Activated CD4-positive, CD25-positive, alpha-beta regulatory T cell treated with anti-CD3 and anti-CD28 coated beads, Interleukin-2, amount 50 U/mL, for 16 hours (primary cell): ENCODE results near the gene DSE.

ENCODE experiments used
- DNase-seq: peaks from one replicate; pipeline ENCODE4 v3.0.0-alpha.2; 2020; ENCODE audit warnings: low read depth, low spot score

DSE gene

DNA sequence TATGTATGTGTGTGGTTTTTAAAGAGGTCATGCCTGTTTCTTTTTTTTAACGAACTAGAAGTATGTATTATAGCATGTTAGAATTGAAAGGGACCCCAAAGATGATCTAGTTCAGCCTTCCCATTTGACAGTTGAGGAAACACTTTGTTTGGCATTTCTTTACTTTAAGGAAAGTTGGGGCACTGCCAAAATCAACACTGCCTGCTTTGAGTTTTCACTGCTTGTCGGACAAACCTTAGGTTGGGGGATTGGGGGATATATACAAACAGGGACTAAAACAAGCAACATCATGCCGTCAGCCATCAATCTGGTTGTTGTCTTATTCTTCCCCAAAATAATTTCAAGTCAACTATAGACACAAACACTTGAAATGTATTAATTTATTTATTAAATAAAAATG lies 76.3 kb downstream of the DSE start:
- DNase-seq: no peak

DNA sequence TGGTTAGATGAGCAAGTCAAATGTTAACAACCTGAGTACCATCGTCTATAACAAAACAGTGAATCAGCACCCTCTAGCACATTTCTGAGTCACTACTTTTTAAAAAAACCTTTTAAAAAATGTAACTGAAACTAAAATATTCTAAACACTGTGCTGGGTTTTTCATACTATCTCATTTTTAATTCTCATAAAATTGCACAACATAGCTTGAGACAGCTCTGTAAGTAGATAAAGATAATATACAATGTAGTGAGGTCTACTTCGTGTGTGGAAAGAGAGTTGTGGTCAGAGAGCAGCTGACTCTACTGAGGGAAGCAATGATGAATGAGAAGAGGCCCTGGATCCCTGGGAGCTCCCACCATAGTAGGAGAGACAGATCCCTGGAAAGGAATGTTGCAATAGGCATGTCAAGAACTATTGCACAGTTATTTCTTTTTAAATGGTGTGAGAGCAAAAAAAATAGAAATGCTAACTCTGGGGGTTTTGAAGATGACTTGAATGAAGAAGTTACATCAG lies 76.8 kb downstream of the DSE start:
- DNase-seq: no peak

DNA sequence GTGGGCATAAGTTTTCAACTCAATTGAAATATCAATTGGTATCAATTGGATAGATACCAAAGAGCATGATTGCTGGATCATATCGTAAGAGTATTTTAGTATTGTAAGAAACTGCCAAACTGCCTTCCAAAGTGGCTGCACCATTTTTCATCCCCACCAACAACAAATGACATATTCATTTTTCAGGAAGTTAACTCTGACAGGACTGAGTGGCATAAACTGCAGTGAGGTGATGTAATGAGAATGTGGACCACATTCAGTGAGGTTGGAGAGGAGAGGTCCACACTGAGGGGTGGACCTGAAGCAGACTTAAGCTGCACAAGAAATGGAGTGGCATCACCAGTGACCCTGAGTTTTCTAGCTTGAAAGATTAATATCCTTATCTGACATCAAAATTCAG lies 78.8 kb downstream of the DSE start:
- no peak for DNase-seq

DNA sequence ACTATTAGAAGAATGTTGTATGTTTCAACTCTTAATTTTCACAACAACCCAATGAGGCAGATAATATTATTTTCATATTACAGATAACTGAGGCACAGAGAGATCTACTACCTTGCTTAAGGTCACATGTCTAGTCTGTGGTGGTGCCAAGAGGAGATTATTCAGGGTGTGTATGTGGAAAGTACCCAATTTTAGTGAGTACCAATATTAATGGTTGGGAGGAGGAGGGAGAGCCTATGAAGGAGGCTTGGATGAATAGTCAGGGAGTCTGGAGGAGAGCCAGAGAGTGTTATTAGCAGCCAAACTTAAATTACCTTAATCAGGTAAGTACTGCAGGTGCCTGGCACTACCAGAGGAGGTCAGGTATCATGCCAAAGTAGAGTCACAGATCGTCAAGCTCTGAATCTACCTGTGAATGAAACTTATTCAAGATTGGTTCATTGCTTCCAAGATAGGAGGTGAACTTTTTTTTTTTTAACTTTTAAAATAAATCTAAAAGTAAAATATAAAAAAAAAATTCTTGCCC lies 79.5 kb downstream of the DSE start:
- no peak for DNase-seq

DNA sequence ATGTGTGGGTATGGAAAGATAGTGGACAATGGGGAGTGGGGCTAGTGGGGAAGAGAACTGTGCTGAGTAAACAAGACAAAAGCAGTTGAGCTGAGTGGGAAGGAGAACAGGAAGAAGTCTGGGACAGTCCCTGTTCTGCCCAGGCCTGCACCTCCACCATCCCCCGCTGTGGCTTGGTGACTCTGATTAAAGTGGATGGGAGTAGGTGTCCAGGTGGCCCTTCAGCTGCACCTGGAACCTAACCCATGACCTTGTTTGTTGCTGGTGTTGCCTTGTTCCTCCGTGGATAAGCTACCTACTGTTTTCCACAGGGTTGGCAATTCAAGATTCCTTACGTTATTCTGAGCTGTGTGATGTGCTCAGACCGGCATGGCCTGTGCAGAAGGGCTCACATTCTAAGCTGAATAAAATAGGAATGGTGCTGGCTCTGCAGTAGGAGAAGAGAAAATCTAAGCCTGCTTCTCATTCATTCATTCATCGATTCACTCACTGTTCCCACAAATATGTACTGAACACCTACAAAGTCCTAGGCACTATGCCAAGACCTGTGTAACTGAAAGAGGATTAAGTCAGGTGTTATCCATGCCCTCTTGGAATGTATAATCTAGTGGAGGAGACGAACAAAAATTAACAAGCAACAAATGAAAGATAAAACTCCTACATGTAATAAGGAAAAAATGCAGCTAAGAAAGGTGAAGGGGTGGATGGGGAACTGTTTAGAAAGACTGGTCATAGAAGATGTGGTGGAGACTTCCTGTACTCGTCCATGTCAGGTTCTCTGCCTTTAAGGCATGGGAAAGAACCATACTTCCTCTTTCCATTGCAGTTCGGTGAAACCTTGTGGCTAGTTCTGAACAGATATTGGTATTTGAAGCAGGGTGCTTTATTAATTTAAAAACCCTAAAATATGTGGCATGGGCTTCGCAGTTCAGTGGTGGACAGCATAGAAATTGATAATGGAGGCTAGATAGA lies 80.3 kb downstream of the DSE start:
- DNase-seq: no peak

DNA sequence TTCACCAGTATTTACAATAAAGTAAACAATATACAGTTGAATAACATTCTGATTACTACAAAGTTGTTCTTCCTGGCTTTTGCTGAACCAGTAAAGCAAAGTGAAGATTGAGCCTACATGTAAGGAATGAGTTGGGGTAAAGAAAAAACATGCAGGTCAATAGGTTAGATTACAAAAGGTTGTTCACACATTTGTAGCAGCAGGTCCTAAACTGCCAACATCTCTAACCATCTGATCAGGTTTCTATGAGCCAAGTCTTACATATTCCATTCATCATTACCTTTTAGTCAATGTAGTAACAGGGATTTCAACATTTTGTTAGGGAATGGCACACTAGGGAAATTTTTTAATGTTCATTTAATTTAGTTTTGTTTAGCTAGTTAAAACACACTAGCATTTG lies 81.2 kb downstream of the DSE start:
- DNase-seq: no peak

DNA sequence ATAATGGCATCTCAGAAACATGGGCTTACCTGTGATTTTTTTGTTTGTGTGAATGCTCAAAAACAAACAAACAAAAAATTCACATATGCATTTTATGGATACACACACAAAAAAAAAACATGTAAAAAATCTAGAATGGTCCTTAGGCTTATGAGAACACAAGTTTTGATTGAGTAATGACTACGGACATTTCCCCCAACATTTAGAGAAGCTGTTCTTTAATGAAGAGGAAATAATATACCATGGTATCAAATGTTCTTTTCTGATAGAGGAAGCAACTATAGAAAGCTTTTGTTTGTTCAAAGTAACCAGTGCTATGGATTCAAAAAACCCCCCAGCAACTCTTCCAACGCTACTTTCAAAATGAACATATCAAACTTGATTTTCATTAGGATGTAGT lies 81.8 kb downstream of the DSE start:
- DNase-seq: no peak

DNA sequence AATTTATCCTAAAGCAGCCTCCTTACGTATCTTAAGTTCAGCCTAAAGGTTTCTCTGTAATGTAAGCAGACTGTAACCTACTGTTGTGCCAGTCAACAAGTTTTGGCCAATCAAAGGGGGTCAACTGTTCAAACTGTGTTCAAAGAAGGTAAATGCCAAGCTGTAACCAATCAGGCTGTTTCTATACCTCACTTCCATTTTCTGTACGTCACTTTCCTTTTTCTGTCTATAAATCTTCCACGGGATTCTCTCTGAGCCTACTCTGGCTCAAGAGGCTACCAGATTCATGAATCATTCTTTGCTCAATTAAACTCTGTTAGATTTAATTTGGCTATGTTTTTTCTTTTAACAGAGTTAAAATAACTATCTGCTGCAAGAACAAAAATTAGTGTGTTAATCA lies 85.4 kb downstream of the DSE start:
- no peak for DNase-seq

DNA sequence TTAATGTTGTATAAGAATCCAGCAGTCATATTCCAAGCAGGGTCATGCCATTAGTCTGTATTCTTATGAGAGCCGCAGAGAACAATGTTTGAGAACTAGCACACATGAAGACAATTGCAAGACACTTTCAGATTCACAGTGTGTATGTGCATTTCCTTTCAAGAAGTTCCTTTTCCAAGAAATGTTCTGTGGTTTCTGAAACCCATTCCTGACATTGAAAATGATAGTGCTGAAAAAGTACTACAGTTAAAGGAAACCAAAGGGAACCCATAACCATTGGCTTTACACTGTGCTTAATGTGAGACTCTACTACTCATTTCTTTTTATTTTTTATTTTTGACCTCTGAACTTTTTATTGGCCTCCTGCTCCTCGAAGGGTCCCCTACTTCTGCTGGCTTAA lies 86.2 kb downstream of the DSE start:
- no peak for DNase-seq

DNA sequence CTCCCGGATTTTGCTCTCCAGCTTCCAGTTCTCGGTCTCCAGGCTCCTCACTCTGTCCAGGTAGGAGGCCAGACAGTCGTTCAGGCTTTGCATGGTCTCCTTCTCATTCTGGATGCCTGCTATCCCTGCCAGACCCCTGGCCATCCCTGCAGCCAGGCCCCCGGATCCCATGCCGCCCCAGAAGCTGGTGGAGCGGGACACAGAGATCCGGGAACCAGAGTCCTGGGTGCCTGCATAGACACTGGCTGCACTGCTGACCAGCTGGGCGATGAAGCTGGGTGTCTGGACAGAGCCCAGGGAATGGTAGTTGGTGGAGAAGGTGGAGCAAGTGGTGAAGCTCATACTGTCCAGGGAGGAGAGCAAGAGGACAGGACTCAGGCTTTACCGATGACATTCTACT lies 87.5 kb downstream of the DSE start:
- no peak for DNase-seq

DNA sequence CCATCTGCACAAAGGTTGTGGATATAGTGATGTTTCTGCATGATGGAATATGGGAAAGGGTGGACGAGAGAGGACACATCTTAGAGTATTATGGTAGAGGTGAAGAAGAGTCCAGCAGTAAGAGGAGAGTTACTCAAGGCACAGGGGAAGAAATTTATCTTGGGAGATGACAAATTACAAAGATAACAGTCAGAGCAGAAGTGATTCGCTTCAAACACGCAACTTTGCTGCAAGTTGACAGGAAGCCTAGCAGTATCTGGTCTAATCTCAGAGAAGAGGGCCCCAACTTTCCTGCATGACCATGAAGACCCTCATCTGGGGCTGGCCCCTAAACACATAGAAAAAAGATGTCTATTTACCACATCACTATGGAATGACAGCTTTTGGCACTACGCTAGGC lies 89.2 kb downstream of the DSE start:
- DNase-seq: no peak

DNA sequence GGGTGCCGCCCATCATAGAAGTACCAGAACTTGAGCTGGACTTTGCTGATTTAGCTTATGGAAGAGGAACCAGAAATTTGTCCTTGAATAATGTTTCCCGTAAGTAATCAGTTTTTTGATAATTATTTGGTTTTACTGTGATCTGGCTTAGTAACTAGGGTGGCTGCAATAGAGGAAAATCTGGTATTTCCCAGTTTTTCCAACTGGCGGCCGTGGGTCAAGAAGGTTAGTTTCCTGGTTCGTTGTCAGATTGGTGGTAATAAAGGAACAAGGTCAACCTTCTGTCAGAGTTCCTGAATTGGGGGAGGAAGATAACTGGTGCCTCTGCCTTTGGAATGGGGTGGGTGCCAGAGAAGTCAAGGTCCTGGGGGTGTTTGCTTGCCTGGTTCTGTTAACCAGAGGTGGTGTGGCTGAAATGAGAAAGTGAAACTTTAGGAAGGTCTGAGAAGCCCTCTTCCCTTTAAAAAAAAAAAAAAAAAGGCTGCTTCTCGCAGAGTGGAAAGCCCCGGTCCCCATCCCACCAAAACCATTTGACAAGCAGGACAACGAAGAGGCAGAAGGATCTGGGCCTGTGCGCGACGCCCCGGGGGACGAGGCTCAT lies 90.7 kb downstream of the DSE start, which contains the start of gene CALHM6:
Gene CALHM6 (plus strand): TSS at position 45 of the 601 bp plus-strand sequence. CDS start 555 bp downstream, at position 600.
- no peak for DNase-seq

DNA sequence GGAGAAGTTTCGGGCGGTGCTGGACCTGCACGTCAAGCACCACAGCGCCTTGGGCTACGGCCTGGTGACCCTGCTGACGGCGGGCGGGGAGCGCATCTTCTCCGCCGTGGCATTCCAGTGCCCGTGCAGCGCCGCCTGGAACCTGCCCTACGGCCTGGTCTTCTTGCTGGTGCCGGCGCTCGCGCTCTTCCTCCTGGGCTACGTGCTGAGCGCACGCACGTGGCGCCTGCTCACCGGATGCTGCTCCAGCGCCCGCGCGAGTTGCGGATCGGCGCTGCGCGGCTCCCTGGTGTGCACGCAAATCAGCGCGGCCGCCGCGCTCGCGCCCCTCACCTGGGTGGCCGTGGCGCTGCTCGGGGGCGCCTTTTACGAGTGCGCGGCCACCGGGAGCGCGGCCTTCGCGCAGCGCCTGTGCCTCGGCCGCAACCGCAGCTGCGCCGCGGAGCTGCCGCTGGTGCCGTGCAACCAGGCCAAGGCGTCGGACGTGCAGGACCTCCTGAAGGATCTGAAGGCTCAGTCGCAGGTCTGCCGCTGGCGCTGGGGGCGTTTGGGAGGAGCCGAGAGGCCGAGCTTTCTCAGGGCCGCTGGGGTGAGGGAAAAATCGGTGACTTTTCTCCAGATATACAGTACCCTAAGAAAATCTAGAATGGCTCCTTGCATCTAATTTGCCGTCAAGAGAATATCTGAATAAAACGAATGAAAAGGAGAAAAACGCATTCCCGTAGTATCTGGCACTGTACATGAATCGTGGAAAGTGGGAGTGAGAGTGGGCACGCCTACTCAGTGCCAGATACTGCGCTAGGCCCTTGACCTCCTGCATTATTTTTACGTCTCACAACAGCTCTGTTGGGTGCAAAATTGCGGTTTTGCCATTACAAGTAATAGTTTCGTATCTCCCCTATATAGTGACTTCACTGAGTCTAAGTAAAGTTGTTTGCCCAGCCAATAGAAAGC lies 91.5 kb downstream of the DSE start:
- no peak for DNase-seq

DNA sequence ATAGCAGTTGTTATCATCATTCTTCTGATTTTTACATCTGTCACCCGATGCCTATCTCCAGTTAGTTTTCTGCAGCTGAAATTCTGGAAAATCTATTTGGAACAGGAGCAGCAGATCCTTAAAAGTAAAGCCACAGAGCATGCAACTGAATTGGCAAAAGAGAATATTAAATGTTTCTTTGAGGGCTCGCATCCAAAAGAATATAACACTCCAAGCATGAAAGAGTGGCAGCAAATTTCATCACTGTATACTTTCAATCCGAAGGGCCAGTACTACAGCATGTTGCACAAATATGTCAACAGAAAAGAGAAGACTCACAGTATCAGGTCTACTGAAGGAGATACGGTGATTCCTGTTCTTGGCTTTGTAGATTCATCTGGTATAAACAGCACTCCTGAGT lies 92.6 kb downstream of the DSE start:
- DNase-seq: no peak

DNA sequence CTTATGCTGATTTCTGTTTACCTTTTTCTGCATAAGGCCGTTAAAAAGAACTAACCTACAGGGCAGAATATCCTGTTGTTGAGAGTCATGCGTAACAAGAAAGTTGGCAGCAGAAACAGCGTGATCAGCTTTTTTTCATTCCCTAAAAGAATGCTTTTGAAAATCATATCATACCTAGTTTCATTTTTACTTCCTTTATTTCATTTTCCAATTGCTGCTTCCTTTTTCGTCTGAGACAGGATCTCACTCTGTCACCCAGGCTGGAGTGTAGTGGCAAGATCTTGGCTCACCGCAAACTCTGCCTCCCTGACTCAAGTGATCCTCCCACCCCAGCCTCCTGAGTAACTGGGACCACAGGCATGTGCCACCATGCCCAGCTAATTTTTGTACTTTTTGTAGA lies 94.5 kb downstream of the DSE start:
- DNase-seq: no peak

DNA sequence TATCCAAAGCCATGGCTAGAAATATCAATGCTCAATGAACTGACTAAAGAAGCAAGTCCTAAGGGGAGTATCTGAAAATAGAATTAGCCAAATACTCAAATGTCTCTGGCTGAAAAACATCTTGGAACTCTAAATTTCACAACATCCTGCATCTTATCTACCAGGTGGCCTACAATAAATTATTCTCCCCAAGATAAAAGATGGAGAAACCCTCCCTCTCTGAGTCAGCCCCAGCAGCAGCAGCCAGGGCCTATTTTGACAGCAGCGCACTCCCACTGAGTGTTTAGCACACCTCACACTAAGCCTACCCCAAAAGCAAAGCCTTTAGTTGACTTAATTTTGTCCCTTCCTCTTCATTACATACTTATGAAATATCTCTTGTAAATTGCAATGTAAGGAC lies 96.3 kb downstream of the DSE start:
- no peak for DNase-seq

DNA sequence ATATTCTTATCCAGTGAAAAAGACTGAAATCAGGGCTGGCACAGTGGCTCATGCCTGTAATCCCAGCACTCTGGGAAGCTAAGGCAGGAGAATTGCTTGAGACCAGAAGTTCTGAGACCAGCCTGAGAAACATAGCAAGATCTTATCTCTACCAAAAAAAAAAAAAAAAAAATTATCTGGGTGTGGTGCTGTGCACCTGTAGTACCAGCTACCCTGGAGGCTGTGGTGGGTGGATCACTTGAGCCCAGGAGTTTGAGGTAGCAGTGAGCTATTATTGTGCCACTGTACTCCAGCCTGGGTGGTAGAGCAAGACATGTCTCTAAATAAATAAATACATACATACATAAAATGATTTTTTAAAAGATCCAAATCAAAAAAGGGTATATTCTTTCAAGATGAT lies 96.8 kb downstream of the DSE start:
- no peak for DNase-seq

DNA sequence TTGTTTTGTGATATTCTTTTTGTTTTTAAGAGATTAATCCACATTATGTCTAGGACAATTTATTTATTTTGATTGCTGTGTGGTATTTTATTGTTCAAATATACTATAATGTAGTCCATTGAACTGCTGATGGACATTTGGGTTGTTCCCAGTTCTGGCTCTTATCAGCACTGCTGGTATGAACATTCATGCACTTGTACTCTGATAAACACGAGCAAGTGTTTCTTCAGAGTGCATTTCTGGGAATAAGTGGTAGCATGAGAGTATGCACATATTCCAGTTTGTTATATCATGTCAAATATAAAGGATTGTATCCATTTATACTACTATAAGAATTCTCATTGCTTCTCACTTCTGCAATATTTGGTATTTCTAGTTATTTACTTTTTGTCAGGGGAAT lies 97.5 kb downstream of the DSE start:
- DNase-seq: no peak

DNA sequence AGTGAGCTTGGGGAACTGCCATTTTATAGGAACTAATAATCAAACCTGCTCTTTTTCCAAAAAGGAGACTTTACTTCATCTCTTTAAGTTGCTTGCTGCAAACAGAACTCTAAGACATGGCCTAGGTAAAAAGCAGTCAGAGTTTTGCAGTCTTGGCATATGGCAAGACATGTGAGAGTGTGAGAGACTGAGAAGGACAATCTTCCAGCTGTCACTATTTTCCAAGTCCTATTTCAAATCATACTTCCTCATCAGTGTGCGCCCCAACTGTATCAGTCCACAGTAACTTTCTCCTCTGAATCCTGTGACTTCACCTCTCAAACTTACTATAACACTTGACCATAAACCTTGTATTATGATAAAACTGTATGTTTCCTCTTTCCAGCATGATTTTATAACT lies 100.8 kb downstream of the DSE start:
- no peak for DNase-seq

DNA sequence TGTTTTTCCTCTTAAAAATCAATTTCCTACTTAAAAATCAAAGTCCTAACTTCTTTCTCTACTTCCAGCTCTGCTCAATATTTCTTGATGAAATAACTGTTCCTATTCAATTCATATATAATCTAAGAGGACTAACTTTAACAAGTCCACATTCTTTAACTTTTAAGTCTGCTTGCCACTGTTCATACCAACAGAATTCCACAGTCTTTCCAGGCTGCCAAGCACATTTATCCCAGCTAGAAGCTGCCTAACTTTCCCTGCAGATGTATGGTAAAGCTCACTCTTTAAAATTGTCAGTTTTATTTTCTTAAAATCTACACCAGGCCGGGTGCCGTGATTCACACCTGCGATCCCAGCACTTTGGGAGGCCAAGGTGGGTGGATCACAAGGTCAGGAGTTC lies 102.0 kb downstream of the DSE start:
- no peak for DNase-seq

DNA sequence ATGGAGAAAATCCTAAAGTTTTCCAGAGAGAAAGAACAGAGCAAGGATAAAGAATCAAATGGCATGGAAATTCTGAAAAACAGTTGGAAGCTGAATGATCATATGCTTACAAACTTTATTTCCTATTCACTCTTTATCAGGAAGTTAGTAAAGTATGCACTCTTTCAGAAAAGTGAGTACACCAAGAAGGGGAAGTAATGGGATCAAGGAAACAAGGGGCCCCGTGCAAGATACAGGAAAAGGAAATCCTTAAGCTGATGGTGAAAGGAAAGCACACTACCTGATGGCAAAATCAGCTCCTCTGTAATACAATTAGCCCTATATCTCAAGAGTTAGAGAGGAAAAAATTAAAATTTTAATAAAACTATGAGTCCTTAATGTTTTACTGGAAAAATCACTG lies 104.4 kb downstream of the DSE start:
- no peak for DNase-seq
